Activated CD8-positive, alpha-beta memory T cell treated with anti-CD3 and anti-CD28 coated beads, Interleukin-2, amount 50 U/mL, for 48 hours (primary cell): ENCODE measurements around the gene DIAPH3.

ENCODE experiments used
- DNase-seq: peaks from one replicate; pipeline ENCODE4 v3.0.0-alpha.2; 2020

The DIAPH3 gene

DNA sequence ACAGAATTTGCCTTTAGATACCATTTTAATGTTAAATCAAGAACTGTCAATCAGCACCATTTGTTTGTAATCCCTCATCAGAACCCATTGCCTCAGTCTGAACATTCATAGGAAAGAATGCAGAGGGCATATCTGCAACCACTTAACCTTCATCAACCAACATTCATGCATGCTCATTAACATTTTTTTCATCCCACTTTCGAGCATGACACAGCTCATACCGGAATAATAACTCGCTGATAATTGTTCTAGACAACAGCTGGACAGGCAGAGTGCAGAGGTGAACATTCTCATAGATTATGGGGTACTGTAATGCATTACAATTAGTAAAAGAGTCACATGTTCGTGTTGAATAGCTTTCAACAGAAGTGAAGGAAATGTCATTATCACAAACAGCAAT is 216.8 kb downstream of the DIAPH3 start:
- no peak for DNase-seq

DNA sequence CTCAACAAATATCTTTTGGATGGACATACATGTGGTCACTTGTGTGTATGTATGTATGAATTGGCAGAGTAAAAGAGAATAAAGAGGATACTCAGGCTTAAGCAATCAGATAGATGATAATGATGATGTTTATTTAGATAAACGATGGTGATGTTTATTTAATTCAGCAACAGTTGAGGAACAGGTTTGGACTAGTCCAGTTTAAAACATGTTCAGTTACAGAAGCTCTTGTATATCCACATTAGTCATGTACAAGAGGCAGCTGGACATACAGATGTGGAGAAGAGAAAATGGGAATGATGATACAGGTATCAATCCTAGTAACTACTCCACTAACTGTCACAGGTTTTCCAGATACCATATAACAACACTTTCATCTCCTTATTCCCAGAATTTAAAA is 232.1 kb downstream of the DIAPH3 start:
- no peak for DNase-seq

DNA sequence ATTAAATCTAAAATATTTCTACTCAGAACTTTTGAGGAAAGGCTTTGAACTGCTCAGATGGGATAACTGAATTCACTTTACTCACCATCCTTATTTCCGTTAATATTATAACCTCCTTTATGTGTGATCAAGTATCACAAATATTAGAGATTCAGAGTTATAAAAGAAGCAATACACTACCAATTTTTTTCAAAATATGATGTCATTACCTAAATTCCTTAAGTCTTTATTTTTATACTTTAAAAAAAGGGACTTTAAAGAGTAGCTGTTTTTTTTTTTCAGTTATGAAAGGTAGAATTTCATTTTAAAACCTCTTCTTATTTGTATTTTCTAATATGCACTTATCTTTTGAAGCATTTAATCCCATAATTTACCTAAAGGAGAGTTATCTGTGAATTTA is 239.5 kb downstream of the DIAPH3 start:
- DNase-seq, result no peak

DNA sequence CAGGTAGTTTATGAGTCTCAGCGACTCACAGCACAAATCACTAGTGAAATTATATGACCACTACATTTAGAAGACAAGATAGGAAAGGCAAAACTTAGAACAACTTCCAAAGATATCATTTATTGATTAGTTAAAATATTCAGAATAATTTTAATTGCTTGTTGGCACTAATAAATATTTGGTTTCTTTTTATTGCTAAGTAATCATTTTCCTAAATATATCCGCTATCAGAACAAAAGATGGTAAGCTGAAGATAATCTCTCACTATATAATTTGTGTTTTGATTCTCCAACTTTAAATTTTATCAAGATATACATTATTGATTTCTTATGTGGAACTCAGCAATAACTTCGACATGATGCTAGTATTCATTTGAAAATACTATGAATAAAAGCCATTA is 248.5 kb downstream of the DIAPH3 start:
- no peak for DNase-seq

DNA sequence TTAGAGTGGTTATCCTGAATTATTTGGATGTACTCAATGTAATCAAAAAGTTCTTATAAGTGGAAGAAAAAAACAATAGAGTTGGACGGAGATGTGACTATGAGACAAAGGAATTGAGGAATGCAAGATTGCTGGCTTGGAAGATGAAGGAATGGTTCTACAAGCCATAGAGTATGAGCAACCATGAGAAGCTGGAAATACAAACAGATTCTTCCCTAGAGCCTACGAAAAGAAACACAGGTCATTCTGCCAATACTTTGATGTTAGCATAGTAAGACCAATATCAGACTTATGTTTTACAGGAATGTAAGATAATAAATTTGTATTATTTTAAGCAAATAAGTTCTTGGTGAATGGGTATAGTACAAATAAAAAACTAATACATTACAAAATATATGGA is 249.2 kb downstream of the DIAPH3 start:
- DNase-seq, result no peak

DNA sequence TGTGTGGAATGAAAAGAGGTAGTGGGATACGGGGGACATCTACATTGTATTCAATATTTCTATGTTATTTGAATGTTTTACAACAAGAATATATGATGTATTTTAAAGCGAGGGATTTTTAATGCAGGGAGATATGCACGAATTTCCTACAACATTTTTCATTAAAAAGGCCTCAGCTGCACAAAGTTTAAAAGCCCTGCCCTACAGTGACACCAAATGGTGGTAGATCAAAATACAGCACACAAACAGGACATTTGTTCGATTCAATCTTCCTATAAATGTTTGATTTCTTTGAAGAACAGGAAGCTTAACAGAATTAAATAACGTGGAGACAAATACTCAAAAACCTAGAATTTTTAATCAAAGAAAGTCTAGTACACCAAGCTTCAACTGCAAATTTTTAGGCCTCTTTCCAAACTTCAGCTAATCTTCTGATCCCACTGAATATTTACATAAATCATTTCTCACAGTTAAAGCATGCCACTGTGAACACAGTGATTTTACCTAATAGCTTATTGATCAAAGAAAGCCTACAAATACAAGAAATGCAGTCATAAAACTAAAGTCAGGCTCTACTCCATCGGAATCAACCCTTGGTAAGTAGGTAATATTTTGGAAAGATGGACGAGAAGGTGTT is 257.2 kb downstream of the DIAPH3 start:
- no peak for DNase-seq

DNA sequence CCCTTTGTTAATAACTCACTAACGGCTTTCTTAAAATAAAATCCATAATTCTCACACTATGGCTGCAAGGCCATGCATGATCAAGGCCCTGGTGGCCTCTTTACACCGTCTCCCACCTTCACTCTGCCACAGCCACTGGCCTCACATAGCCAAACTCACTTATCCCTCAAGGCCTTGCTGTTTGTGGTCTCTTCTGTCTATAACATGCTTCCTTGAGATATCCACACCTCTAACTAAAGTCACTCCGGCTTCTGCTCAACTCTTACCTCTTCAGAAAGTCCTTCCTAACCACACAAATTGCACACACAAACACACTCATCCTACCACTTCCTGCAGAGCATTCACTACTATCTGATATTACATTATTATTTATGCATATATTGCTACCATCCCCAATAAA is 262.5 kb downstream of the DIAPH3 start:
- DNase-seq, result no peak

DNA sequence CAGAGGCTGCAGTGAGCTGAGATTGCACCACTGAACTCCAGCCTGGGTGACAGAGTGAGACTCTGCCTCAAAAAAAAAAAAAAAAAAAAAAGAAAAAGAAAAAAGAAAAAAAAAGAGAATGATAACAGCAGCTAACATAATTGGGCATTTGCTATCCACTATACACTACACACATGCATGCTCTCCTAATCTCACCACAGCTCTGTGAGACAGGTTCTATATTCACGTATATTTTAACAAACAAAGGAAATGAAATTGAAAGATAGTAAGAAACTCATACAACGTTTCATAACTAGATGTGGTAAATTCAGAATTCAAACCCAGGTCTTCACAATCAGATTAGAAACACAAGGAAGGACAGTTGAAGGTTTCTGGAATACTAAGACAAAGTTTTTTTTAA is 265.7 kb downstream of the DIAPH3 start:
- DNase-seq, result no peak

DNA sequence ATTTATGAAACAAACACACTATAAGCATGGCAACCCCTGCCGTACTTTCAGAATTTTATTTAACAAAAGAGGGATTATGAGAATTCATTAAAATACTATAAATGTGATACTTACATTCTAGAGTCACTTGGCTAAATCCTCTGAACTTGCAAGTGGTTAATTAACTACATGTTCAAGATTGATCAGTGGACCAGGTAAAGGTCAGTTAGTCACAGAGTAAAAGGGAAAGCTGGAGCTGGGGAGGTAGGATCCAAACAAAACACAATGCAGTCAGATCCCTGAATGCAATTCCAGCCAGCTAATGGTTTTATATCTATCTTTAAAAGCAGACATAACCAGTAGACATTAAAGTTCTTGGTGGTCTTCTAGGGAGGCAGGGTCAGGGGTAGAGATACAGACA is 270.5 kb downstream of the DIAPH3 start:
- no peak for DNase-seq

DNA sequence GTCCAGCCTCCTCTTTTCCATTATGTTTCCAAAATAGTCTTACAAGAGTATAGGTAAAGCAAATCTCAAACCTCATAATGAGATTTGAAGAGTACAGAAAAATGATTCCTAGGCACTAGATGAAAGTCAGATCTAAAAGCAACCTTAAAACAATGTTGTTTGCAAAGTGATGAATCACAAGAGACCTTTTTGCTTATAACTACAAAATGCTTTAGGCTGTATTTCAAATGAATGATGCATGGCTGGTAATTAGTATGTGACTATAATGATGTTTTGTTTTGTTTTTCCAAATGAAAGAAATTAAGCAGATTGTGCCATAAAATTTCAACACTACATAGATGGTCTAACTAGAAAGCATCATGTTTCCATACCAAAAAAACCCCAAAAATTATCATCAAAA is 272.7 kb downstream of the DIAPH3 start:
- DNase-seq, result no peak

DNA sequence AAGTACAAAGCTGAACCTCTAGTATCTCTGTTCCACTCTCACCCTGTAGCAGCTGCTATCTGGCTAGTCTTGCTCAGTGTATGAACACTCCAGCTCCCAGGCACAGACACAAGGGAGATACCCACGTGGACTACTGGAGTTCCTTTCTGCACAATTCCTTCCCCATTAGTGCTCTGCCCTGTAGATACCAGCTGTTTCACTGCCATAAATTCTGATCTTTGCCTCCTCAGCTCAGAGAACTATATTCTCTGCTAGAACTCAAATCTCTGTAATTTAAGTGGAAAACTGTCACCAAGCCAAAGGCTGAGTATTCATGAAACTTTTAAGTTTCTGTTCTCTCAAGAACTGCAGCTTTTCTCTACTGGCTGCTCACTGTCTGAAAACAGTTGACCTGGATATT is 273.7 kb downstream of the DIAPH3 start:
- DNase-seq, result no peak

DNA sequence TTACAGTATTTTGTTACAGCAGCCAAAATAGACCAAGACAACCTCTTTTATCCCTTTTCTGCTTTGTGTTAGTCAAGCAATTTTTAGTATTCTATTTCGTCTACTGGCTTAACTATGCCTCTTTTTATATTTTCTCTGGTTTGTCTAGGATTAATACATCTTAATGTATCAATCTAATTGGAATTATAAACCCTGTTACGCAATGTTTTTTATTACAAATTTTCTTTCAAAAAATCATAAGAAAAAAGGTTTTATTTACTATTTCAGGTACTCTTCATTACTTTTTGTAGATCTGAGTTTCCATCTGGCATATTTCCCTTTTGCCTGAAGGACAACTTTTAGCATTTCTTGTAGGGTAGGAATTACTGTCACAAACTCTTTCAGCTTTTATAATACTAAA is 275.3 kb downstream of the DIAPH3 start:
- no peak for DNase-seq

DNA sequence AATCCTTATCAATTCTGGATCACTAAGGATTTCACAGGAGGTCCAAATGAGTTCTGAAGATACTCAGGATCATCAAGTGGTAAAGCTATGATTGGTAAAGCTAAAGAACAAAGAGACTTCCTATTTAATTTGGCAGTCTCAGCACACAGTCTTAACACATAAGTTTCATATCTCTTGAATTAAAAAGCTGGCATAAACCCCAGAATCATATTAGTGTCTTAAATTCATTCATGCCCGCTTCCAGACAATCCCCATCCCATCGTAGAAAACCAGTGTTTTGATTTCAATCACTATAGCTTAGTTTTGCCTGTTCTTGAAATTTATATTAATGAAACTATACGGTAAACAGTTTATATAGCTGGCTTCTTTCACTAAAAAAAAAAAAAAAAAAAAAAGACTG is 278.7 kb downstream of the DIAPH3 start:
- DNase-seq, result no peak

DNA sequence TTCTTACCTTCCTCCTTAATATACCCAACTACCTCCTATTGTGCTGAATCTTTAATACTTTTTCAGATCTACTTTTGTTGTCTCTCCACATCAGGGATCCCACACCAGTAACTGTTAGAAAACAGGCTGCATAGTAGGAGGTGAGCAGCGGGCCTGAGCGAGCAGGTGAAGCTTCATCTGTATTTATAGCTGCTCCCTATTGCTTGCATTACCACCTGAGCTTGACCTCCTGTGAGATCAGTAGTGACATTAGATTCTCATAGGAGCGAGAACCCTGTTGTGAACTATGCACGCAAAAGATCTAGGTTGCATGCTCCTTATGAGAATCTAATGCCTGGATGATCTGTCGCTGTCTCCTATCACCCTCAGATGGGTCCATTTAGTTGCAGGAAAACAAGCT is 279.8 kb downstream of the DIAPH3 start:
- no peak for DNase-seq

DNA sequence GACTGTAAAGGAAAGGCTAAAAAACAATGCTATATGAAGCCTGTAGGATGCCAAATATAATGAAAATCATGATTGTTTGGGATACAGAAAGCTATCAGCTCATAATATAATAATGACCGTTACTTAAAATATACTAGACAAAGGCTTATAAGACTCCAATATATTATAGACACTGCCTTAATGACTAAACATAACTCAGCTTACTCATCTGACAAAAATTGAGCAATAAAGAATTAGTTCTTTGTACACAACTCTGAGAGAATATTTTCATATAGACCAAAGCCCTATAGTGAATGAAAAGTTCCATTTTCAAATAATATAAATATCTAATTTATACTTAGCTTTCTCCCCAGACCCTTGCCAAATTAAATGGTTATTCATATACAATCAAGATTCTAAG is 283.3 kb downstream of the DIAPH3 start:
- DNase-seq, result no peak

DNA sequence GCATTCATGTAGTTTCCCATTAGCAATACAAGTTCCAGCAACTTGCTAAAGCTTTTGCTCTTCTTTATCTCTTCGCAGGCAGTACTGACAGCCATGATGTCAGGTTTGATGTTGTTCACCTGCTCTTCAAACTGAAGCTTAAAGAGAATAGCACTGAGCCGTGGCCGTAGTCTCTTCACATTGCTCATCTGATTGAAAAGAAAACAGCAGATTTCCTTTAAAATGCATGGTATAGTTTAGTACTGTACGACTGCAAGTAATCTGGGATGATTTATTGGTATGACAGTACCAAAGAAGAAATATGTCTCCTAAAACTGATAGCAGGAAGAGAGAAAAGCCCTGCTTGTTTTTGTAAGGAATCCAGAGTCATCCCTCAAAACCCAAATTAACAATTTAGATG is 284.4 kb downstream of the DIAPH3 start:
- no peak for DNase-seq

DNA sequence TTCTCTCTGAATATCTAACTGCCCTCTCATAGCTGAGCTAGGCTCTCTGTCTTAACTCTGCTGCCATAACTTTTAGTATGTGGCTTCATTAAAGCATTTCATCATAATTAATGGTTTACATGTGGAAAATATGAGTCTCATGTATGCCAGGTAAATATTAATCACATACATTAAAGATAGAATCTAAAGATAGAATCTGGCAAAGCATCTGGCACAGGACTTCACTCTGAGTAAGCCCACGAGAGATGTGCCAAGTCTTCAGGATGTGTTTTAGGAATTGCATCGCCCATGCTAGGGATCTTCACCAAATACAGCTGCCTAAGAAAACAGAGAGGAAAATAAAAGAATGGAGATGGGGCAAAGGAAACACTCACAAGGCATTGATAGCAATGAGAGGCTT is 285.8 kb downstream of the DIAPH3 start:
- DNase-seq, result no peak

DNA sequence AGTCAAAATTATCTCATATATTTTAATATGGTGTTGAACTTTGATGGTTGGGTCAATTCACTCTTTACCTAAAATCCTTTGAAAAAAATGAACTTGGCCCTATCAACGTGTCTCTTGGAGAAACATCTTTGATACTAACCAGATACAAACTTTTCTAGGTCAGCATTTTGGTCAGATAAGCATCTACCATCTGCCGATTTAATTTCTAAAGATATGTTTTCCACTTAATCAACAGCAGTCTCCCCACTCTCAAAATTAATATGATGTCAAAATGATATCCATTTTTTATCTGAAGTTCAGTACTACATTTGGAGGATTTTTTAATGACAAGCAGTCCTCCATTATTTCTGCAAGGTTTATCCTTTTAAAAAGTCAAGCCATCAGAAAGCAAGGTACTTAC is 288.8 kb downstream of the DIAPH3 start:
- DNase-seq, result no peak

DNA sequence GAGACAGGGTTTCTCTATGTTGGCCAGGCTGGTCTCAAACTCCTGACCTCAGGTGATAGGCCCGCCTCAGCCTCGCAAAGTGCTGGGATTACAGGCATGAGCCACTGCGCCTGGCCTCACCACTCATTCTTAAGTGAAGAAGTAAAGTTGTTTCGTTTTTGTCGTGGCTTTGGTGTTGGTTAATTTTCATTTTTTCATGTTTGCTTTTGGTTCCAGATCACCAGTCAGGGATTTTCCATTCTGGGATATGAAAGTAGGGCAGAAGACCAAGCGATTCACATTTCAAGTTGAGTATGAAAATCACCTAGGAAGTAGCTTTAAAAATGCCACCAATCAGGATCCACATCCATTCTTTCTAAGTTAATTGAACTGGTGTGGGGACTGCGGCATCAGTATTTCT is 289.9 kb downstream of the DIAPH3 start:
- DNase-seq, result no peak

DNA sequence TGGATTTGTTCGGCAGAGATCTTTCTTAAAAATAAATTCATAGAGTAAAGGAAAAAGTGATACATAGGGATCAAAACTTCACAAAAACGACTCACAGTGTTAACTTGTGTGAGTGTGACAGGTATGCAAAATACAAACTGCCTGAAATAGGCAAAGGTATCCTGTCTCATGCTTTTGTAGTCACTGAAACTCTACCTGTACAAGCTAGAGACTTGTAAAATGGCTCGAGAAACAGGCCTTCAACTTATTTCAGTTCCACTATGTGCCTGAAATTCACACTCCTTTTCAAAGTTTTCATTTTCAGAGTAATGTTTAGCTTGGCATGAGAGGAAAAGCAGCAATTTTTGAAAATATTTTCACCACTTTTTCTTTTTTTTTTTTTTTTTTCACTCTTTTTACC is 290.4 kb downstream of the DIAPH3 start:
- DNase-seq, result no peak

DNA sequence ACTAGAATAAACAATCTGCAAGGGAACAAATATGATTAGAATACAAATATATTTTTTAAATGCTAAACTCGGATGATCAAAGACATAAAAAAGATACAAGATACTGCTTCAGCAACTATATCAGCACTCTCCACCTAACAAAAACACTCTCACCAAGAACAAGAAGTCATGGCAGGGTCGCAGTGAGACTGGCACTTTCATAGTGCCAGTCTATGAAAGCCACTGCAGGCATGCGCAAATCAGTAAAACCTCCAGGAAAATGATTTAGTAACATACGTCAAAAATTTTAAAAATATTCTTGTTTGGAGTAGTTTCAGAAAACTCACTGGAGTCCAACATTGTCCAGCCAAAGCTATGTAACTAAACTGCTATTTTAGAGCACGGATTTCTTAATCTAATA is 295.9 kb downstream of the DIAPH3 start:
- no peak for DNase-seq

DNA sequence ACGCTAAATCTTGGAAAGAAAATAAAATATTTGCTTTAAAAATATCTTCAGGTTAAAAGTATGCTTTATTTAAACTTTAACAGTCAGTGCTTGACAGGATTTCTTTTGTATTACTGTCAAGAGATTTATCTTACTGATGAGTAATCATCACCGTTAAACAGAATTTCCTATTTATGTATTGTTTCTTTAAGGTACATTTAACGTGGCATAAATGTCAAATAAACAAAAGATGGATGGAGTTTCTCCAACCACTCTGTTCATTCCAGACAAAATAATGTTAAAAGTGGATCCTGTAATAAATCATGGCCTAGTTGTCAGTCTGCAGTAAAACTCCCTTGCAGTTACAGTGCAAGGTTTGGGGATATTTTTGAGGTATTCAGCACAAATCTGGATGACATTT is 298.3 kb downstream of the DIAPH3 start:
- no peak for DNase-seq

DNA sequence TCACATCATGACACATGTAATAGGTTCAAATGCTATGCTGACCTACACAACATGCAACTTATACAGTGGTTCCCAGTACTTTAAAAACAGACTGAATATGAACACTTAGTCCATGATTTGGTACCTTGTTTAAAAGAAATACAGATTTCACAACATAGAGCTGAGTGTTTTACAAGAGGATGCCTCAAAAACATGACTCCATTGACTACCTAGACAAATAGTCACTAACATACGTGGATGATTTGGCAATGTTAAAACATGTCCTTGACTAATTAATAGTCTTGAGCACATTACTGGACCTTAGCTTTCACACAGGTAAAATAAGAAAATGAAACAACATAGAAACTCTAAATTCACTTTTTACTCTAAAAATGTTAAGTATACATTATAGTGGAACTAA is 300.1 kb downstream of the DIAPH3 start:
- no peak for DNase-seq

DNA sequence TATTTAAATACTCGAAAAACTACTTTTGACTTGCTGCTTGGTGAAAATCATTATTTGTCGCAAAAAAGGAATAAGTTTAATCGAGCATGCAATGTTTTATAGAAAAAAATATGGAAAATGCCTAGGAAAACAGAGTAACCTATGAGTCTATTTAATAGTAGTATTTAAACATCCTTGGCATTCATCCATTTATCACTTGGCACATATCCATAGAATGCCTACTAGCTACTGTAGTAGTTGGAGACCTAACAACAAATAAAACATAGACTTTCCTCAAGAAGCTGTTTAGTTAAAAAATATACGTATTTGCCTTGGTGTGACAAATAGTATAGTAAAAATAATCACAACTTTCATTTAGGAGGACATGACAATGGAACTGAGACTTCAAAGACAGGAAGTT is 302.1 kb downstream of the DIAPH3 start:
- no peak for DNase-seq

DNA sequence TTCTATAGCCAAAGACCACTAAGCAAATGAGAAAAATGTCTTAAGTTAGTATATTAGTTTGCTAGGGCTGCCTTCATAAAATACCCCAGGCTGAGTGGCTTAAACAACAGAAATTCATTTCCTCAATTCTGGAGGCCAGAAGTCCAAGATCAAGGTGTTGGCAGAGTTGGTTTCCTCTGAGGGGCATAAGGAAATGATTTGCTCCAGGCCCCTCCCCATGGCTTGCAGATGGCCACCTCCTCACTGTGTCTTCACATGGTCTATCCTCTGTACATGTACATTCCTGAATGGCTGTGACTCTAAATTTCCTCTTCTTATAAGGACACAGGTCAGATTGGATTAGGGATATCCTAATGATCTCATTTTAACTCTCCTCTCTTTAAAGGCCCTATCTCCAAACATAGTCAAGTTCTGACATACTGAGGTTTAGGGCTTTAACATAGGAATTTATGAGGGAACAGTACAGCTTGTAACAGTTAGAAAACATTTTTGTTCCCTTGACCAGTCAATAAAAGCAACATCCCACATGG is 307.4 kb downstream of the DIAPH3 start:
- DNase-seq, result no peak
